Activated CD4-positive, CD25-positive, alpha-beta regulatory T cell treated with anti-CD3 and anti-CD28 coated beads, Interleukin-2, amount 50 U/mL, for 72 hours (primary cell): Measurements from ENCODE around the gene CCIN.
"Not testable (repeated sequence)": the region's sequence is repeated elsewhere in the genome, so short reads cannot be mapped to it uniquely, and the experiment has no call there.

Source experiments
- DNase-seq: peaks from one replicate; pipeline ENCODE4 v3.0.0; 2021

Gene CCIN

GRCh38 chr9:36161187-36161586, 8.0 kb upstream of the CCIN start:
- no peak for DNase-seq

DNA sequence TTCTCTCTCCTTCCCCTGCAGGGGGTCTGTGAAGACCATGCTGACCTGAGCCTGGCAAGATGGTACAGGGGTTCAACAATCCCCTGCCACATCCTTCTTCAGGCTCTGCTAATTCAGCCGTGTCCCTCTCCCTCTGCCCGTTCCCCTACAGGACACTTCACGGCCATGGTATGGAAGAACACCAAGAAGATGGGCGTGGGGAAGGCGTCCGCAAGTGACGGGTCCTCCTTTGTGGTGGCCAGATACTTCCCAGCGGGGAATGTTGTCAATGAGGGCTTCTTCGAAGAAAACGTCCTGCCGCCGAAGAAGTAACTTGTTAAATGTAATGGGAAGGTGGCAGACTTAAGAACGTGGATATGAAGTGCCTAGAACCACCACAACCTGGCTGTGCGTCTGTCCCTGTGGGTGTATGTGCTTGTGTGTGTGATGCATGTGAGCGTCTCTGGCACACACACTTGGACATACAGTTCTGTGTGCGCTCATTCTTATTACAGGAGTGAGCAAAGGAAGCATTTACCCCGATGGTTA, 6.9 kb upstream of the CCIN start:
- DNase-seq = no peak

GRCh38 chr9:36163049-36163785, 6.0 kb upstream of the CCIN start:
- no peak for DNase-seq

GRCh38 chr9:36163786-36164170, 5.4 kb upstream of the CCIN start:
- DNase-seq = no peak

DNA sequence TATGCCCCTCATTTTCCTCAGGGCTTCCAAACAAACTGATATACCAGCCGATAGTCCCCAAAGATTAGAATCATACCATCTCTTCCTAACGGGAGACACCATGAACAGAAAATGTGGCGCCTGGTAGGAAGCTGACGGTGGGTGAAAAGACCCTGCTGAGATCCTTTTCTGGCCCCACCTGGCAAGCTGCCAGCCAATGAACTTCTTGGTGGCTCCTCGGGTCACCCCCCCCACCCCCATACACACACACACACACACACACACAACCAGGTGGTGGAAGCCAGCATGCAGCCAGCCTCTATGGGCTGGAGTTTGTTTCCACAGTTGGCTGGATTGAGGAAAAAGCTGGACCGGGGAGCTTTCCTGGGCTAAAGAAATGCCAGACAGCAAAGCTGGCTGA, 4.8 kb upstream of the CCIN start:
- no peak for DNase-seq

DNA sequence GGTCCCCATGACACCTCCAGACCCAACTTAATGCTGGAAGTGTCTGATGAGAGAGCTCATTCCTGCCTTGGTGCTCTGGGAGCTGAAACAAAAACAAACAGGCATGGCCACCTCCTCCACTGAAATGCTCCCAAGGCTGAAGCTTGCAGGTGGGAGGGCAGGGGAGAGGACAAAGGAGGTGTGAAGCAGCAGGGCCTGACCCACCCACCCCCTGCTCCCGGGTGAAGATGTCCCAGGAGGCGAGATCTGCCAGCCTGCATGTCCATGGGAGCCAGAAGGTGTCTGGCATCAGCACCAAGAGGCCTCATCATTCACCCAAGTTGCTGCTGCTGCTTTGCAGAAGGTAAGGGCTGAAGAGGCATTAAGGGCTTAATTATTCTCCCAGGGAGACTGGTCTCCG, 4.2 kb upstream of the CCIN start:
- DNase-seq = no peak

DNA sequence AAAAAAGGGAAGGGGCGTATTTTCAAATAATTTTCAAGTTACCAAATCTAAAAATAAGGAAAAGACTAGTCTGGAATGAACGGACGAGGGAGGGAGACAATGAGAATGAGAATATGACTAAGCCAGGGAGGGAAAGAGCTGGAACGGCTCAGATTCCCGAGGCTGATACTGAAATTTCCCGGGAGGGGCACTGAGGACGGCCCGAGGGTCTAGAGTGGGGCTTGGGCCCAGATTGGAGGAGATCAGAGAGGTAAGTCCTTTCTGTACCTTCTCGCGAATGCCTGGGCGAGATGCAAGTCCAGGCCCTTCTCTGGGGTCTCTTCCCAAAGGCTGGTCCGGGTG, 3.4 kb upstream of the CCIN start:
- DNase-seq = no peak

DNA sequence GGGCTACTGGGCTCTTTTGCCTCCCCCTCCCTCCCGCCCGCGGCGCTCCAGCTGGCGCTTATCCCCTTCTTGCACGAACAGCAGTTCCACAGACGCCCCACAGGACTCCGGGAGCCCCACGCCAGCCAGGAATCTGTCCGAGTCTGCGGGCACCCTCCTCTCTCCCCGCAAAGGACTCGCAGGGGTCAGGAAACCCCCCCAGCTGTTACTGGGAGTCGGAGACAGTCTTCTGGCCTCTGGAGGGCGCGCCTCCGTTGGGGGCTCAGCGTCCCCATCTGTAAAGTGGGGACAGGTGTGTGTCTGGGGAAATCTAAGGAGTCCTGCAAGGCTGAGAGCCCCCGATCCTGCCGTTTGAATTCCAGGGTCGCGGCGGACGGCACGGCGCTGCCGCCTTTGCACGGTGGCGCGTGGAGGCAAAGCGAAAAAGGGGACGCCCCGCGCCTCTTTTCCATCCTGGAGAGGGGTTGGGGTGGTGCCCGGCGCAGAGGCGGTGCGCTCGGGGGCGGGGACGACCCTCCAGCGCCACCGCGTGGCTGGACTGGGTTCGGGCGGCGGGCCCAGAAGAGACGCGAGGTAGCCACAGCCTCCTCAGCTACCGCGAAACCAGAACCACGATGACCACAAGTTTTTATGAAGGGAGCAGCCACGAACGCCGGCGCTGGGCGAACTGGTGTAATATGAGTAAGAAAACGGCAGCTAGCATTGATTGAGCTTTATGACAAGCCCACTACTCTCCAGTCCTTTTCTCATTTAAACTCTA, 2.8 kb upstream of the CCIN start:
- peak; percentile 94 for DNase-seq

GRCh38 chr9:36169708-36170107, 520 bp downstream of the CCIN start:
- DNase-seq = no peak

DNA sequence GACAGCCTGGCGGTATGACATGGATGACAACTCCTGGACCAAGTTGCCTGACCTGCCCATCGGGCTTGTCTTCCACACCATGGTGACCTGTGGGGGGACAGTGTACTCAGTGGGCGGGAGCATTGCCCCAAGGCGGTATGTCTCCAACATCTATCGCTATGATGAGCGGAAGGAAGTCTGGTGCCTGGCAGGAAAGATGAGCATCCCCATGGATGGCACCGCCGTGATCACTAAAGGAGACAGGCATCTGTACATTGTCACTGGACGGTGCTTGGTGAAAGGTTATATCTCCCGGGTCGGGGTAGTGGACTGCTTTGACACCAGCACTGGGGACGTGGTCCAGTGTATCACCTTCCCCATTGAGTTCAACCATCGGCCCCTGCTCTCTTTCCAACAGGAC, 1.3 kb downstream of the CCIN start:
- DNase-seq = no peak

- no peak for DNase-seq
Observed at GRCh38 chr9:36173861-36174260, 4.7 kb downstream of the CCIN start.

DNA sequence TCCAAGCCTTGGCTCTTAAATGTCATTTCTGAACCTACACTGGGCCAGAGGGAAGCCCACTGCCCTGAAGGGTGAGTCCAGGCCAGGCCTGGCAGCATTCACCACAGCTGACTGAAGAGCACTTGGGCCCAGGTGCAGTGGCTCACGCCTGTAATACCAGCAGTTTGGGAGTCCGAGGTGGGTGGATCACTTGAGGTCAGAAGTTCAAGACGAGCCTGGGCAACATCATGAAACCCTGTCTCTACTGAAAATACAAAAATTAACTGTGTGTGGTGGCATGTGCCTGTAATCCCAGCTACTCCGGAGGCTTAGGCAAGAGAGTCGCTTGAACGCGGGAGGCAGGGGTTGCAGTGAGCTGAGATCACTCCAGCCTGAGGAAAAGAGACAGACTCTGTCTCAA, 5.1 kb downstream of the CCIN start:
- DNase-seq = no peak

DNA sequence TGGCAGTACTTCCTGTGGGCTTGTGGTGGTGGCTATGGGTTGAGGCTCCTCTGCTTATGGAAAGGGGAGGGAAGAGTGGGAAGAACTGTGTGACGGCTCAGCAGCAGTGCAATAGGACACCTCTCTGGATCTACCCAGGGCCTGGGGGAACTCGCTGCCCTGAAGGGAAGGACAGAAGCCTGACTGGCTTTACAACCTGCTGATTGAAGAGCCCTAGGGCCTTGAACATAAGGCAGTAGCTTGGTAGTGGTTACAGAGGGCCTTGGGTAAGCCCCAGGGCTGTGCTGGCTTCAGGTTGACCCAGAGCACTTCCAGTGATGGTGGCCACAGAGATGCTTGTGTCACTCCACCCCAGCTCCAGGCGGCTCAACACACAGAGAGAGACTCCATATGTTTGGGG, 5.5 kb downstream of the CCIN start:
- no peak for DNase-seq

GRCh38 chr9:36175209-36175608, 6.0 kb downstream of the CCIN start:
- DNase-seq = not testable (repeated sequence)

- DNase-seq = not testable (repeated sequence)
Observed at GRCh38 chr9:36176496-36176895, 7.3 kb downstream of the CCIN start.

DNA sequence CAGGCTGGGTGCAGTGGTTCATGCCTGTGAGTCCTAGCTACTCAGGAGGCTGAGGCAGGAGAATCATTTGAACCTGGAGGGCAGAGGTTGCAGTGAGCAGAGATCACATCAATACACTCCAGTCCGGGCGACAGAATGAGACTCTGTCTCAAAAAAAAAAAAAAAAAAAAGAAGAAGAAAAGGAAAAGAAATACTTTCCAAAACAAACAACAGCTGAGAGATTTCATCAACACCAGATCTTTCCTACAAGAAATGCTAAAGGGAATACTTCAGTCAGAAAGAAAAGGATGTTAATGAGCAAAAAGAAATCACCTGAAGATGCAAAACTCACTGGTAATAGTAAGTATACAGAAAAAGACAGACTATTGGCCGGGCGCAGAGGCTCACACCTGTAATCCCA, 8.4 kb downstream of the CCIN start:
- no peak for DNase-seq

GRCh38 chr9:36180243-36180642, 11.1 kb downstream of the CCIN start:
- not testable (repeated sequence) for DNase-seq

GRCh38 chr9:36187414-36187813, 18.2 kb downstream of the CCIN start:
- no peak for DNase-seq

- DNase-seq = no peak
Observed at GRCh38 chr9:36188212-36188611, 19.0 kb downstream of the CCIN start.

DNA sequence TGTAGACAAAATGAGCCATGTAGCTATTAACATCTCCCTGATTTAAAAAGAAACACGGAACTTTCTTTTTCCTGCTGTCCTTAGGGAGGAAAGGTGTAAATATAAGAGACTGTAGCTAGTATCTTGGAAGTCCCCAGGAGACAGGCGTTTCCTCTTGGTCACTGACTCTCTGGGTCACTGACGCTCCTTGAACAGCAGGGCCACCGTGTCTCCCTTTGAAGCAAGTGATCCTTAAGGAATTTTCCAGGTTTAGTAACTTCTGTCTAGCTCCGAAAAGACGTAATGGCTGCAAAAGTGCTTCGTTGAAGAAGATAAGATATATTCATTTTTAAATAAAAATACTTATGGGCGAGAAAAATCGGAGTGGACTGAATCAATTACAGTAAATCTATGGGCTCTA, 20.8 kb downstream of the CCIN start:
- no peak for DNase-seq

GRCh38 chr9:36190388-36191289, 21.5 kb downstream of the CCIN start, which contains the start of gene CLTA:
Gene CLTA, plus strand, starts transcription at chr9:36190921. Its CDS starts 136 bp downstream, at chr9:36191057.
- peak; percentile 91 for DNase-seq

DNA sequence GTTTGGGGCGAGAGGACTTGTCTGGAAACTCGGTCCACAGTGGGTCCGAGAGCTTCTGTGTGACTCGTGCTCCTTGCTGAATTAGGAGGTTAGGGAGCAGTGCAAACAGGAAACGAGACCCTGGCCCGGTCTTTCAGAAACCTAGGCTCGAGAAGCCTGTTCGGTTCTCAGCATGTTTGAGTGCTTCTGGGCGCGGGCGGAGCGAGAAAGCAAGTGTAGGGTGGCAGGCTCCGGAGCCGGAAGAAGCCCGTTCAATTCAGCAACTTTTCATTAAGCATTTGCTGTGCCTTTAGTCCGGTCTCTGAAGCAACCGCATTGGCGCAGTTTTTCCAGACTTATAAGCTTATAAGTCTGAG, 22.1 kb downstream of the CCIN start:
- DNase-seq = peak; percentile 56

DNA sequence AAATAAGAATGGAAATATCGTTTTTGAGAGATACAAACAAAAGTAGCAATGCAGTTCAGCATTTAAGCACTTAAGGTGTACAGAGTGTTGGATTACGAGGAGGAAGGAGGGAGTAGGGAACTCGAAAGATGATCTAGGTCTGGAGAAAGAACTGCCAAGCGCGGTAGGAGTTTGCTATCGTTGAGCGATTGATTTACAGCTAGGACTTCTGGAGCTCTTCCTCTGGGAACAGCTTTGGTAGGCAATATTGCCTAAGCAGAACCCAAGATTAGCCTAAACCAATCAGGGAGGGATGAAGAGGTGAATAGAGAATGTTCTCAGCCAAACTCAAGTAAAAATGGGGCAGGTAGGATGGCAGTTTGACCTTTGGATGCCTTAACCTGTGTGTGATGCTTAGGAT, 22.5 kb downstream of the CCIN start:
- no peak for DNase-seq
